ENCODE results near the gene FERD3L.
"Not testable (repeated sequence)": the region's sequence is repeated elsewhere in the genome, so short reads cannot be mapped to it uniquely, and the experiment has no call there.

Gene FERD3L, protein sequence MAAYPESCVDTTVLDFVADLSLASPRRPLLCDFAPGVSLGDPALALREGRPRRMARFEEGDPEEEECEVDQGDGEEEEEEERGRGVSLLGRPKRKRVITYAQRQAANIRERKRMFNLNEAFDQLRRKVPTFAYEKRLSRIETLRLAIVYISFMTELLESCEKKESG

GRCh38 chr7:19144661-19145433 is at the start of gene FERD3L:
Gene FERD3L (minus strand): TSS chr7:19145421. CDS start chr7:19145362, 59 bp downstream.
- Histone ChIP-seq H3K36me3 (replicated peaks) (no peaks in the 10 kb centered on the region), H3K27me3 (replicated peaks) (peaks cover 17% of the 10 kb centered on the region), H3K4me3 (ENCODE audit: low read depth, low read length) (peak within 1 kb of the TSS; percentile 42), H3K27ac (no peak within 1 kb of the TSS)
- TF ChIP-seq CTCF (IDR thresholded peaks at IDR 0.05; ENCODE audit: low read depth, low read length, missing control alignments) = no peak
- in situ Hi-C loops (cut with HindIII; ENCODE audit: low pct_ligation_motif_present, low sequenced_read_pairs) = no loop called here
- no peak for DNase-seq

- H3K27me3 ChIP-seq (replicated peaks); in situ Hi-C loops (cut with HindIII; ENCODE audit: low pct_ligation_motif_present, low sequenced_read_pairs); H3K36me3 ChIP-seq (replicated peaks); DNase-seq; H3K27ac ChIP-seq: not testable (repeated sequence)
- peak overlapping the region; percentile 36 for H3K4me3 ChIP-seq (ENCODE audit: low read depth, low read length)
Measured at GRCh38 chr7:19194417-19194816, 49.2 kb upstream of the FERD3L start.

DNA sequence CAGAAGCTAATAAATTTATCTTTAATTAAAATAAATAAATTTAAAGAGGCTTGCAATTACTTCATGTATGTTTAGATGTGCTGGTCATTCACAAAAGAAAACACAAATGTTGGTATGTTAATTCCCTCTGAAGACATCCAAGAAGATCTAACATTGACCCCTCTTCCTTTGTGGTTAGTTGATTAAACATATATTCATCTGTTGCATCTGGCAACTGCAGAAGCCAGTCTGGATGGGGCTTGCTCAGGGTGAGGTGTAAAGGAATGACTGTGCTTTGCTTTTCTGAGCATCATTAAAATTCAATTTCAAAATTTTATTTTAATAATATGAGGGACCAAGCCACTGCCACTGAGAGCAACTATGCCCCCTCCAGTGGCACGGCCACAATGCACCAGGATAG is 36.4 kb upstream of the FERD3L start:
- in situ Hi-C loops (cut with HindIII; ENCODE audit: low pct_ligation_motif_present, low sequenced_read_pairs) = no loop called here
- H3K36me3 ChIP-seq (replicated peaks) = no peaks in the 10 kb centered on the region
- no peak overlapping the region for H3K27ac ChIP-seq
- peak; percentile 11 for DNase-seq
- H3K27me3 ChIP-seq (replicated peaks) = no peaks in the 10 kb centered on the region
- no peak overlapping the region for H3K4me3 ChIP-seq (ENCODE audit: low read depth, low read length)
- TF ChIP-seq CTCF (IDR thresholded peaks at IDR 0.05; ENCODE audit: low read depth, low read length, missing control alignments) = no peak

GRCh38 chr7:19178595-19178994 is 33.4 kb upstream of the FERD3L start:
- in situ Hi-C loops (cut with HindIII; ENCODE audit: low pct_ligation_motif_present, low sequenced_read_pairs) = no loop called here
- H3K27me3 ChIP-seq (replicated peaks) = no peaks in the 10 kb centered on the region
- no peaks in the 10 kb centered on the region for H3K36me3 ChIP-seq (replicated peaks)
- no peak overlapping the region for H3K27ac ChIP-seq
- no peak overlapping the region for H3K4me3 ChIP-seq (ENCODE audit: low read depth, low read length)
- no peak for TF ChIP-seq CTCF (IDR thresholded peaks at IDR 0.05; ENCODE audit: low read depth, low read length, missing control alignments)
- DNase-seq = no peak

DNA sequence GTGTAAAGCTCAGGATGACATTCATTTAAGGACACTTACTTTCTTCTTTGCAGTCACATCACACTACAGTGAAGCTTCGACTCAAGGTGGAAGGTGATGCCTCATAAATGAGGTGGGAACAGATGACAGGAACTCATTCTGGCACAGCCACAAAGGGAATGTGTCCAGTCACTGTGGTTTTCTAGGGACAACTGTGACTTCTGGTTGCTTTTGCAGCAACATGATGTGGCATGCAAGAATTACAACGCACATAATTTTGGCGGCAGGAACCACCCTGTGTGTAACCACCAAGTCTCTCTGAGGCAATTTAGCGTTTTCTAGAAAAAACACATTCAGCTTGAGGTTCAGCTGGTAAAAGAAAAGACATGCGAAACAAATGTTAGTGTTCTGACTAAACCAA is 32.0 kb upstream of the FERD3L start:
- H3K27me3 ChIP-seq (replicated peaks) = no peaks in the 10 kb centered on the region
- in situ Hi-C loops (cut with HindIII; ENCODE audit: low pct_ligation_motif_present, low sequenced_read_pairs) = no loop called here
- no peak overlapping the region for H3K4me3 ChIP-seq (ENCODE audit: low read depth, low read length)
- H3K36me3 ChIP-seq (replicated peaks) = no peaks in the 10 kb centered on the region
- no peak for TF ChIP-seq CTCF (IDR thresholded peaks at IDR 0.05; ENCODE audit: low read depth, low read length, missing control alignments)
- no peak for DNase-seq
- no peak overlapping the region for H3K27ac ChIP-seq

- H3K27me3 ChIP-seq (replicated peaks) = no peaks in the 10 kb centered on the region
- no peak overlapping the region for H3K27ac ChIP-seq
- H3K36me3 ChIP-seq (replicated peaks) = no peaks in the 10 kb centered on the region
- no peak overlapping the region for H3K4me3 ChIP-seq (ENCODE audit: low read depth, low read length)
- no peak for TF ChIP-seq CTCF (IDR thresholded peaks at IDR 0.05; ENCODE audit: low read depth, low read length, missing control alignments)
- no peak for DNase-seq
- in situ Hi-C loops (cut with HindIII; ENCODE audit: low pct_ligation_motif_present, low sequenced_read_pairs) = no loop called here
Measured at GRCh38 chr7:19175241-19175640, 30.0 kb upstream of the FERD3L start.

All from brain microvascular endothelial cell (primary cell).